HG03175 (cell line): ENCODE results near the gene FOXF2.

Experiments used
- ATAC-seq: cut with Tn5 transposase; IDR thresholded peaks from one replicate; pipeline ENCODE4 v1.9.1; 2021; ENCODE audit warnings: mild to moderate bottlenecking, moderate library complexity; ENCODE audit not compliant: unreplicated experiment

The FOXF2 gene

DNA sequence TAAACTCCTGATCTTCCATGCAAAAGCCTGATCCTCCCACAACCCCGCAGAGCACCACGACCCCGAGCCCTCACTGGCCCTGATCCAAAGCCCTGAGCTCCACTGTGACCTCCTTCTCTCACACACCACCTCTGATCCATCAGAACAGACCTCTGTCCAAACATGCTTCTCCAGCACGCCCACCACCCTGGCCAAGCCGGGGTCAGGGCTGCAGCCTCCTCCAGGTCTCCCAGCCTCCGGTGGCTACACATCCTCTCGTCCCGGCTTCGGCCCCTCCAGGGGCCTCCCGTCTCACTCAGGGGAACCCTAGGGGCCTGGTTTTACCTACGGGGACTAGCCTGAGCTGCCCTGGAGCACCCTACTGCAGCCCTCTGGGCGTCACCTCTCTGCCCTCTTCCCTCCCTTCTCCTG is 49.1 kb downstream of the FOXF2 start:
- ATAC-seq = no peak

DNA sequence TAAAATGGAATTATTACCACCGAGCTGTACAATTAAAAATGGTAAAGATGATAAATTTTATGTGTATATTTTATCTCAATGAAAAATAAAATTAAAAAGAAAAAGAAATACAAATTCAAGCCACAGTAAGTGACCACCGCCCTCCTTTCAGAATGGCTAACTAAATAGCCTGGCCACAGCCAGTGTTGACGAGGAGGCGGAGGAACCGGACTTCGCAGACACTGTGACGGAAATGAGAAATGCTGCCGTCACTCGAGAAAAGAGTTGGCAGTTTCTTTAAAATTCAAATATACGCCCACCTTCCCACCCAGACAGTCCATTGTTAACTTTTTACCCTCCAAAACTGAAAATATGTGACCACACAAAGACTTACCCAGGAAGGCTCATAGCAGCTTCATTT is 50.0 kb downstream of the FOXF2 start:
- ATAC-seq = no peak

- no peak for ATAC-seq
Measured at GRCh38 chr6:1442929-1443328, 53.6 kb downstream of the FOXF2 start.
